ENCODE results near the gene CTXND2. TPM values are rescaled to one million over a fixed set of nuclear protein-coding genes. Genes with fewer than 3 reads are reported as not detected.

Gene CTXND2
- total and polyA plus RNA-seq, 2 of the 8 experiments (the other 6 are each of a cell fraction or from before 2014, with no cell fraction given) = not detected

Other genes starting within 250 kb of the CTXND2 start
- 39.8 and 40.8 TPM in 2 replicates for gene GOLPH3L, start 190.0 kb upstream of the CTXND2 start, total RNA-seq (2021; fragmentation: NEBNext Ultra II Directional; extraction: Animal tissue kit (Norgen Biotek cat#: 25700))
- 8.0 and 13.3 TPM in 2 replicates for gene GOLPH3L, start 190.0 kb upstream of the CTXND2 start, polyA plus RNA-seq (2011; rRNA removed)
- gene HORMAD1, start 166.2 kb upstream of the CTXND2 start, total RNA-seq (2021; fragmentation: NEBNext Ultra II Directional; extraction: Animal tissue kit (Norgen Biotek cat#: 25700)) = not detected in 2 replicates
- not detected in 2 replicates for gene HORMAD1, start 166.2 kb upstream of the CTXND2 start, polyA plus RNA-seq (2011; rRNA removed)
- not detected in 2 replicates for gene CTSS, start 121.4 kb upstream of the CTXND2 start, total RNA-seq (2021; fragmentation: NEBNext Ultra II Directional; extraction: Animal tissue kit (Norgen Biotek cat#: 25700))
- not detected in 2 replicates for gene CTSS, start 121.4 kb upstream of the CTXND2 start, polyA plus RNA-seq (2011; rRNA removed)
- gene CTSK, start 78.9 kb upstream of the CTXND2 start, total RNA-seq (2021; fragmentation: NEBNext Ultra II Directional; extraction: Animal tissue kit (Norgen Biotek cat#: 25700)) = 2.7 and 2.8 TPM in 2 replicates
- gene CTSK, start 78.9 kb upstream of the CTXND2 start, polyA plus RNA-seq (2011; rRNA removed) = 2.0 and 4.2 TPM in 2 replicates
- 28.5 and 29.4 TPM in 2 replicates for gene ARNT, start 10.5 kb upstream of the CTXND2 start, total RNA-seq (2021; fragmentation: NEBNext Ultra II Directional; extraction: Animal tissue kit (Norgen Biotek cat#: 25700))
- gene ARNT, start 10.5 kb upstream of the CTXND2 start, polyA plus RNA-seq (2011; rRNA removed) = 18.6 and 19.0 TPM in 2 replicates
- 48.8 and 49.9 TPM in 2 replicates for gene SETDB1, start 39.2 kb downstream of the CTXND2 start, total RNA-seq (2021; fragmentation: NEBNext Ultra II Directional; extraction: Animal tissue kit (Norgen Biotek cat#: 25700))
- 26.9 and 27.5 TPM in 2 replicates for gene SETDB1, start 39.2 kb downstream of the CTXND2 start, polyA plus RNA-seq (2011; rRNA removed)
- 237 and 241 TPM in 2 replicates for gene CERS2, start 87.7 kb downstream of the CTXND2 start, total RNA-seq (2021; fragmentation: NEBNext Ultra II Directional; extraction: Animal tissue kit (Norgen Biotek cat#: 25700))
- gene CERS2, start 87.7 kb downstream of the CTXND2 start, polyA plus RNA-seq (2011; rRNA removed) = 153 and 216 TPM in 2 replicates
- 1.5 and 1.8 TPM in 2 replicates for gene ANXA9, start 95.2 kb downstream of the CTXND2 start, total RNA-seq (2021; fragmentation: NEBNext Ultra II Directional; extraction: Animal tissue kit (Norgen Biotek cat#: 25700))
- gene ANXA9, start 95.2 kb downstream of the CTXND2 start, polyA plus RNA-seq (2011; rRNA removed) = 3.3 and 3.5 TPM in 2 replicates
- gene MINDY1, start 119.8 kb downstream of the CTXND2 start, total RNA-seq (2021; fragmentation: NEBNext Ultra II Directional; extraction: Animal tissue kit (Norgen Biotek cat#: 25700)) = 10.6 and 11.4 TPM in 2 replicates
- gene MINDY1, start 119.8 kb downstream of the CTXND2 start, polyA plus RNA-seq (2011; rRNA removed) = 10.3 and 11.5 TPM in 2 replicates
- 27.5 and 32.8 TPM in 2 replicates for gene PRUNE1, start 121.3 kb downstream of the CTXND2 start, total RNA-seq (2021; fragmentation: NEBNext Ultra II Directional; extraction: Animal tissue kit (Norgen Biotek cat#: 25700))
- 42.8 and 54.2 TPM in 2 replicates for gene PRUNE1, start 121.3 kb downstream of the CTXND2 start, polyA plus RNA-seq (2011; rRNA removed)
- 2.3 and 2.4 TPM in 2 replicates for gene BNIPL, start 149.4 kb downstream of the CTXND2 start, total RNA-seq (2021; fragmentation: NEBNext Ultra II Directional; extraction: Animal tissue kit (Norgen Biotek cat#: 25700))
- 3.3 and 3.5 TPM in 2 replicates for gene BNIPL, start 149.4 kb downstream of the CTXND2 start, polyA plus RNA-seq (2011; rRNA removed)
- gene C1orf56, start 160.6 kb downstream of the CTXND2 start, total RNA-seq (2021; fragmentation: NEBNext Ultra II Directional; extraction: Animal tissue kit (Norgen Biotek cat#: 25700)) = 3.0 and 5.0 TPM in 2 replicates
- gene C1orf56, start 160.6 kb downstream of the CTXND2 start, polyA plus RNA-seq (2011; rRNA removed) = 3.4 and 5.6 TPM in 2 replicates
- 67.8 and 74.1 TPM in 2 replicates for gene CDC42SE1, start 172.5 kb downstream of the CTXND2 start, total RNA-seq (2021; fragmentation: NEBNext Ultra II Directional; extraction: Animal tissue kit (Norgen Biotek cat#: 25700))
- gene CDC42SE1, start 172.5 kb downstream of the CTXND2 start, polyA plus RNA-seq (2011; rRNA removed) = 29.0 and 30.5 TPM in 2 replicates
- gene MLLT11, start 173.3 kb downstream of the CTXND2 start, total RNA-seq (2021; fragmentation: NEBNext Ultra II Directional; extraction: Animal tissue kit (Norgen Biotek cat#: 25700)) = 18.1 and 19.2 TPM in 2 replicates
- 10.2 and 13.7 TPM in 2 replicates for gene MLLT11, start 173.3 kb downstream of the CTXND2 start, polyA plus RNA-seq (2011; rRNA removed)
- gene GABPB2, start 183.6 kb downstream of the CTXND2 start, total RNA-seq (2021; fragmentation: NEBNext Ultra II Directional; extraction: Animal tissue kit (Norgen Biotek cat#: 25700)) = 1.9 and 2.4 TPM in 2 replicates
- gene GABPB2, start 183.6 kb downstream of the CTXND2 start, polyA plus RNA-seq (2011; rRNA removed) = 1.4 and 1.8 TPM in 2 replicates

Measured in H1 (cell line).